A549 treated with GW870086 at 1 μM for 4 hours (cell line): Measurements from ENCODE around the gene ZDHHC16. TPM values are rescaled to one million over a fixed set of nuclear protein-coding genes. Genes with fewer than 3 reads are reported as not detected.

Experiments used
- total RNA-seq: library from RNA; stranded (reverse); fragments of 200-300 nt; extraction: Qiagen RNA extraction; gene quantifications from 5 replicates; pipeline ENCODE4 v1.2.3, GENCODE V29; 2022; ENCODE audit warnings: low read depth

Gene ZDHHC16
- 42.5 to 52.2 TPM (median 50.0 TPM) in 5 replicates for total RNA-seq

DNA sequence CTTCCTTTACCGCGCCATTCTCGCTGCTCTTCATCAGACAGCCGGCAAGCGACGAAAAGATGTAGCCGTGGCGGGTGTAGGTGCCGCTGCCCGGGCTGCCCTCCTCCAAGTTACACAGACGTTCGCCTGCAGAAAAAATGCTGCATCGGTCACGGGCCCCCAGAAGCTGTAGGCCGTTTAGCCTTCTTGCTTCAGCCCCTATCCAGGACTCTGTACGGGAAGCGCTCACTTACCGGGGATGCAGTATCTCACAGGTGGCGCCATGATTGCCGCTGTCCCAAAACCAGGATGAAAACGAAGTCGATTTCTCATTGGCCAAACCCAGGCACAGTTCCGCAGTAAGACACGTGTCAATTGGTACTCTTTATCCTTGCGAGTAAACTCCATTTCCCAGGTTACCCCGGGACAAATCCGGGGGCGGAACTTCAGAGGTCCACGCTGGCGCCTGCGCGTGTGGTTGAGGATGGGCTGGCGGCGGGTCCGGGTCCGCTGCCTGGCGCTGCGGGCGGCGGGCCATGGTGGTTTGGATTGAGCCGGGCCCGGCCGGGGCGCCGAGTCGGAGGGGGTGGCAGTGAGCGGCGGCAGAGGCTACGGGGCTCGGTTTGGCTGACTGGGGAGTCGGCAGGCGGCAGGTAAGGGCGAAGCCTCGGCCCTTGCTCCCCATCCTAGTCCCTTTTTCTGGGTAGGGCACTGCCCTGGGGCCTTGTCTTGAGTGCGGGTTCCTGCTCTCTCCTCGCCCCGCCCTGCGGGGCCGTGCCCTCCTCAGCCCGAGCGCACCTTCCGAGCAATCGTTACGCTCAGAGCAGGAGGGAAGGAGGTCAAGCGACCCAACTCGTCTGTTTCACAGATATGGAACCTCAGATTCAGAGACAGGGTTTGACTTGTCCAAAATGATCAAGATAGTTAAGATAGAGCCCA lies at the start of gene ZDHHC16, which contains the start of gene EXOSC1:
Gene ZDHHC16 (plus strand): TSS at position 454 of the 918 bp plus-strand sequence. CDS start 5,501 bp downstream, outside the sequence.
Gene EXOSC1 (minus strand): TSS at position 285 of the 918 bp plus-strand sequence. CDS start 21 bp downstream, at position 264.

DNA sequence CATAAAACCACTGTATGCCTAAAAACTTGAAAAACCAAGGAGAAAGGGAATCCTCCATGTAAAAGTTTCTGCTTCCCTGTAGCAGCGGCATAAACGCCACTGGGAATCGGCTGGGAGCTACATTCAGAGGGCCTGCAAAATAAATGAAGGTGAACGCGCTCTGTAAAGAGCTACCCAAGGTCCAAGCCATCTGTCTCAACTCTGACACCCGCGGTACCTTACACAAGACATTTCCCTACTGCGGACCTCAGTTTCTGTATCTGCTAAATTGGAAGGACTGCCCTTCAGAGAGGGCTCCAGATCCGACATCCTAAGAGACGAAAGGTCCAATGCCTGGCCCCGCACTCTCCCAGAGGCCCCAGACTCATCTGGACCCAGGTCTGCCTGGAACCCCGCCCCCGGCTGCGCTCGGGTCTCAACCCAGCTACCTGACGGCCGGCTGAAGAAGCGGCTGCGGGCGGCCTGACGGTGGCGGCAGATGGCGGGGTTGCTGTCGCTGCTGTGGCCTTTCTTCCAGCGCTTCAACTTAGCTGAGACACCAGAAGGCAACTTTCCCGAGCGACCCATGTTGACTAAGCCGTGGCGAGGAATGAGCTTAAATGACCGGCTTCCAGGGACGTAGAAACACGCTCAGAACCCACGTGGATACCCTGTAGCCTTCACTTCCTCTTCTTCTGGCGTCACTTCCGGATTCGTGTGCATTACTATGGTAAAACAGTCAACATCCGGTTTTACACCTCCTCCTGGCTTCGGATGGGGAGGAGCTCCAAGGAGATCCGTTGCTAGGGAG lies 45.1 kb upstream of the ZDHHC16 start, which contains the start of gene RRP12:
Gene RRP12 (minus strand): TSS at position 676 of the 790 bp plus-strand sequence. CDS start 109 bp downstream, at position 567.

GRCh38 chr10:97425964-97426775 lies 19.8 kb upstream of the ZDHHC16 start, which contains the start of gene PGAM1:
Gene PGAM1 (plus strand): TSS chr10:97426191. CDS start chr10:97426308, 117 bp downstream.

GRCh38 chr10:97498076-97498840 lies 52.3 kb downstream of the ZDHHC16 start, which contains the start of gene MMS19:
Gene MMS19 (minus strand): TSS chr10:97498422. CDS start chr10:97498384, 38 bp downstream.

GRCh38 chr10:97498841-97499560 lies 53.0 kb downstream of the ZDHHC16 start, which contains the start of gene UBTD1:
Gene UBTD1 (plus strand): TSS chr10:97498924. CDS start chr10:97499204, 280 bp downstream.

Other genes with a start within 250 kb of the ZDHHC16 start
- gene ARHGAP19, start 153.5 kb upstream of the ZDHHC16 start, total RNA-seq = 4.8 to 5.7 TPM (median 5.2 TPM) in 5 replicates
- 0.97 to 2.0 TPM (median 1.7 TPM) in 5 replicates for gene FRAT1, start 126.9 kb upstream of the ZDHHC16 start, total RNA-seq
- 5.1 to 7.9 TPM (median 7.6 TPM) in 5 replicates for gene FRAT2, start 111.4 kb upstream of the ZDHHC16 start, total RNA-seq
- 48.0 to 66.6 TPM (median 55.2 TPM) in 5 replicates for gene RRP12, start 44.8 kb upstream of the ZDHHC16 start, total RNA-seq
- gene PGAM1, start 20.0 kb upstream of the ZDHHC16 start, total RNA-seq = 576 to 654 TPM (median 631 TPM) in 5 replicates
- gene EXOSC1, start 169 bp upstream of the ZDHHC16 start, total RNA-seq = 54.2 to 61.9 TPM (median 54.7 TPM) in 5 replicates
- 40.1 to 48.4 TPM (median 45.7 TPM) in 5 replicates for gene MMS19, start 52.2 kb downstream of the ZDHHC16 start, total RNA-seq
- gene UBTD1, start 52.7 kb downstream of the ZDHHC16 start, total RNA-seq = 16.5 to 19.5 TPM (median 18.7 TPM) in 5 replicates
- gene ANKRD2, start 126.6 kb downstream of the ZDHHC16 start, total RNA-seq = 4.2 to 6.9 TPM (median 4.9 TPM) in 5 replicates
- 1.2 to 2.0 TPM (median 1.7 TPM) in 5 replicates for gene HOGA1, start 138.2 kb downstream of the ZDHHC16 start, total RNA-seq
- gene C10orf62, start 143.5 kb downstream of the ZDHHC16 start, total RNA-seq = 0.11 TPM in 1 of 5 replicates, not detected in the others
- gene MORN4, start 187.3 kb downstream of the ZDHHC16 start, total RNA-seq = 6.7 to 8.4 TPM (median 7.9 TPM) in 5 replicates
- 20.2 to 23.4 TPM (median 22.6 TPM) in 5 replicates for gene PI4K2A, start 194.5 kb downstream of the ZDHHC16 start, total RNA-seq
- gene AVPI1, start 241.1 kb downstream of the ZDHHC16 start, total RNA-seq = 86.3 to 139 TPM (median 117 TPM) in 5 replicates